Smooth muscle cell (in vitro differentiated cells): ENCODE measurements around the gene GALNT15. TPM values are rescaled to one million over a fixed set of nuclear protein-coding genes. Genes with fewer than 3 reads are reported as not detected.

Experiments
- DNase-seq: peaks from one replicate; lab custom pipeline; 2025; ENCODE audit not compliant: unreplicated experiment; lab: John Stamatoyannopoulos, UW
- H2AFZ ChIP-seq: fragments of 200-600 bp; sonication (generic); 2 replicates; pipeline ENCODE4 v1.6.0; 2016; ENCODE audit warnings: antibody characterized with exemption, low read depth, mild to moderate bottlenecking
- H3F3A ChIP-seq: fragments of 200-600 bp; sonication (generic); 2 replicates; pipeline ENCODE4 v1.6.0; 2017; ENCODE audit warnings: antibody characterized with exemption, low read depth
- H3K27ac ChIP-seq: fragments of 200-600 bp; sonication (generic); 2 replicates; pipeline ENCODE4 v1.5.1; 2016; ENCODE audit warnings: low read depth, mild to moderate bottlenecking
- H3K27me3 ChIP-seq: fragments of 200-600 bp; sonication (generic); 2 replicates; pipeline ENCODE4 v1.6.1; 2016; ENCODE audit warnings: low read depth, mild to moderate bottlenecking
- H3K36me3 ChIP-seq: fragments of 200-600 bp; sonication (generic); 2 replicates; pipeline ENCODE4 v1.5.1; 2016; ENCODE audit warnings: low read depth
- H3K4me1 ChIP-seq: fragments of 200-600 bp; sonication (generic); 2 replicates; pipeline ENCODE4 v1.5.1; 2016; ENCODE audit warnings: low read depth
- H3K4me2 ChIP-seq: fragments of 200-600 bp; sonication (generic); 2 replicates; pipeline ENCODE4 v1.6.0; 2016; ENCODE audit warnings: mild to moderate bottlenecking
- H3K4me3 ChIP-seq: fragments of 200-600 bp; sonication (generic); 2 replicates; pipeline ENCODE4 v1.5.1; 2016; ENCODE audit warnings: mild to moderate bottlenecking
- H3K79me2 ChIP-seq: fragments of 200-600 bp; sonication (generic); 2 replicates; pipeline ENCODE4 v1.6.0; 2016; ENCODE audit warnings: low read depth, mild to moderate bottlenecking
- H3K9ac ChIP-seq: fragments of 200-600 bp; sonication (generic); 2 replicates; pipeline ENCODE4 v1.6.0; 2016; ENCODE audit warnings: low read depth
- H3K9me3 ChIP-seq: fragments of 200-600 bp; sonication (generic); replicated peaks from 2 replicates; pipeline ENCODE4 v1.5.1; 2016; ENCODE audit warnings: low read depth
- H4K20me1 ChIP-seq: fragments of 200-600 bp; sonication (generic); 2 replicates; pipeline ENCODE4 v1.6.0; 2016; ENCODE audit warnings: low read depth
- CTCF ChIP-seq: fragments of 200-600 bp; sonication (generic); IDR thresholded peaks from 2 replicates; pipeline ENCODE4 v1.5.1; 2017; ENCODE audit warnings: borderline replicate concordance, mild to moderate bottlenecking, antibody characterized with exemption; ENCODE audit not compliant: insufficient read depth, poor library complexity, severe bottlenecking
- WGBS: methylation state at CpG from one replicate; pipeline ENCODE4 v1.1.7; 2016; ENCODE audit warnings: low lambda C conversion rate; 5-methylcytosine and 5-hydroxymethylcytosine counted together
- polyA plus RNA-seq: library from polyadenylated mRNA; unstranded; fragments of >200 nt; fragmentation: Nextera tagmentation; extraction: Ambion mirVana; gene quantifications from 2 replicates; pipeline ENCODE4 v1.2.1, GENCODE V29; 2016
- total RNA-seq: library from RNA; depleted of rRNA; stranded (reverse); fragments of >200 nt; gene quantifications from 2 replicates; pipeline ENCODE4 v1.2.3, GENCODE V29; 2014

The GALNT15 gene
- total and polyA plus RNA-seq, 2 experiments from 2014 or later = 0.45 to 1.3 TPM

GRCh38 chr3:16227566-16227965 is 53.1 kb downstream of the GALNT15 start:
- no peak overlapping the region for H2AFZ ChIP-seq
- TF ChIP-seq CTCF = no peak
- WGBS = 72% methylated on average over 1 of the region's 1 CpG

DNA sequence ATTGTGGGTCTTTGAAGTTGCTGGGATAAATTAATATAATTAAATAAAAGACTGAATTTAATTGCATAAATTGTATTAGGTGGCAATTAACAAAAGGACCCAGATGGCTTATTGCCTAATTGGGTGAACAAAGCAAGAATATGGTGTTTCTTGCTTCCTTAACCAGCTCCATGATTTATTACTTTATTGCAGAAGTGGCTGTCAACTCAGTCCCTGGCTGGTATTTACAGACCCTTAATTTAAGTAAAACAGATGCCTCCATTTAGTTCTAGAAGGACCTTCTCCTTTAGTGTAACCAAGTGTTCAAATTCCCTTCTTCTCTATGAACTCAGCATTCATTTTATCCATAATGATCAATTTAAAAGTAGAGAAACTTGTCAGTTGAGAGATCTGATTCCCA is 55.2 kb downstream of the GALNT15 start:
- H3K4me1 ChIP-seq = no peaks in the 10 kb centered on the region
- H3K36me3 ChIP-seq = no peaks in the 10 kb centered on the region
- DNase-seq = no peak
- no peaks in the 10 kb centered on the region for H4K20me1 ChIP-seq
- H2AFZ ChIP-seq = no peak overlapping the region
- no peak overlapping the region for H3K4me3 ChIP-seq
- H3K9ac ChIP-seq = no peak overlapping the region
- H3K27ac ChIP-seq = no peak overlapping the region
- no peaks in the 10 kb centered on the region for H3K9me3 ChIP-seq
- H3K4me2 ChIP-seq = no peak overlapping the region
- no peaks in the 10 kb centered on the region for H3K27me3 ChIP-seq
- H3F3A ChIP-seq = no peaks in the 10 kb centered on the region
- H3K79me2 ChIP-seq = no peaks in the 10 kb centered on the region
- no peak for TF ChIP-seq CTCF

More at GRCh38 chr3:16227566-16227965, 53.1 kb downstream of the GALNT15 start:
- H4K20me1 ChIP-seq = no peaks in the 10 kb centered on the region
- H3K27me3 ChIP-seq = no peaks in the 10 kb centered on the region
- no peak overlapping the region for H3K4me3 ChIP-seq
- H3K36me3 ChIP-seq = no peaks in the 10 kb centered on the region
- no peak overlapping the region for H3K27ac ChIP-seq
- no peak for DNase-seq
- no peaks in the 10 kb centered on the region for H3F3A ChIP-seq
- H3K9ac ChIP-seq = no peak overlapping the region
- H3K4me1 ChIP-seq = no peaks in the 10 kb centered on the region
- H3K4me2 ChIP-seq = no peak overlapping the region
- no peaks in the 10 kb centered on the region for H3K9me3 ChIP-seq
- H3K79me2 ChIP-seq = no peaks in the 10 kb centered on the region

DNA sequence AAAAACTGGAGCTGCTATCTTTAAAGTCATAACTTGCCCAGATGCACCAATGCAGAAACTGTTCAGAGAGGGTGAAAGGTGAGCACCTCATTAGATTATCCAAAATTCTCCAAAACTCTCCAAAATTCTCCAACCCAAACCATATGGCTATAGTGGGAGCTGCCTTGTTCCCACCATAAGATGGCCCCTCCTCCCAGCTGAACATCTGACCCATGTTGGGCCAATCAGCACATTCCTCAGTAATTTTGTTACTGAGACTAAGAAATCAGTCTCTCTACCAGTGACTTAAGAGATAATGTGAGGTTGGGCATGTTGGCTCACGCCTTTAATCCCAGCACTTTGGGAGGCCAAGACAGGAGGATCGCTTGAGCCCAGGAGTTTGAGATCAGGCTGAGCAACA is 57.5 kb downstream of the GALNT15 start:
- no peak overlapping the region for H3K9ac ChIP-seq
- no peak for TF ChIP-seq CTCF
- no peaks in the 10 kb centered on the region for H4K20me1 ChIP-seq
- no peaks in the 10 kb centered on the region for H3K79me2 ChIP-seq
- H3K9me3 ChIP-seq = no peaks in the 10 kb centered on the region
- no peaks in the 10 kb centered on the region for H3K27me3 ChIP-seq
- H3K4me3 ChIP-seq = no peak overlapping the region
- H3K4me2 ChIP-seq = no peak overlapping the region
- no peaks in the 10 kb centered on the region for H3F3A ChIP-seq
- H3K27ac ChIP-seq = no peak overlapping the region
- H3K36me3 ChIP-seq = no peaks in the 10 kb centered on the region
- no peak for DNase-seq
- no peak overlapping the region for H2AFZ ChIP-seq
- H3K4me1 ChIP-seq = no peaks in the 10 kb centered on the region
- WGBS = 95% methylated on average over 2 of the region's 2 CpGs

GRCh38 chr3:16233806-16234205 is 59.3 kb downstream of the GALNT15 start:
- no peaks in the 10 kb centered on the region for H3K79me2 ChIP-seq
- no peaks in the 10 kb centered on the region for H3K36me3 ChIP-seq
- no peaks in the 10 kb centered on the region for H3K4me1 ChIP-seq
- H3K27ac ChIP-seq = no peak overlapping the region
- WGBS = 100% methylated on average over 1 of the region's 1 CpG
- TF ChIP-seq CTCF = no peak
- no peaks in the 10 kb centered on the region for H3K9me3 ChIP-seq
- no peak overlapping the region for H3K4me3 ChIP-seq
- no peaks in the 10 kb centered on the region for H4K20me1 ChIP-seq
- H2AFZ ChIP-seq = no peak overlapping the region
- H3K4me2 ChIP-seq = no peak overlapping the region
- no peaks in the 10 kb centered on the region for H3K27me3 ChIP-seq
- H3F3A ChIP-seq = no peaks in the 10 kb centered on the region
- no peak for DNase-seq
- H3K9ac ChIP-seq = no peak overlapping the region
